Right lobe of liver (tissue), 6 donors: Measurements from ENCODE around the gene MORC3. TPM values are rescaled to one million over a fixed set of nuclear protein-coding genes. Genes with fewer than 3 reads are reported as not detected.

Experiments used
- ATAC-seq, 4 donors: fragments of 200-7000 bp; cut with Tn5 transposase; one replicate each; pipeline ENCODE4 v1.9.1; 2020; ENCODE audit warnings: mild to moderate bottlenecking in 4 of 4, moderate library complexity in 4 of 4
- DNase-seq, 3 donors: peaks; one replicate each; pipeline ENCODE4 v3.0.0-alpha.2; 2020
- H3K27ac ChIP-seq, 3 donors: fragments of 200-600 bp; one replicate each; pipeline ENCODE4 v1.8.0; 2022
- H3K27me3 ChIP-seq, 2 donors: fragments of 200-600 bp; one replicate each; pipeline ENCODE4 v1.8.0; 2022
- H3K36me3 ChIP-seq, 4 donors: fragments of 200-600 bp; sonication (generic) in 1 of 4; one replicate each; pipeline versions ENCODE4 v1.5.1 to v1.8.0; 2017 to 2022; ENCODE audit warnings: control low read depth in 1 of 4
- H3K4me1 ChIP-seq, 4 donors: fragments of 200-600 bp; sonication (generic) in 1 of 4; one replicate each; pipeline versions ENCODE4 v1.5.1 to v1.8.0; 2017 to 2022; ENCODE audit warnings: control low read depth in 1 of 4
- H3K4me3 ChIP-seq, 3 donors: fragments of 200-600 bp; one replicate each; pipeline ENCODE4 v1.8.0; 2022
- H3K9me3 ChIP-seq, 4 donors: fragments of 200-600 bp; sonication (generic) in 1 of 4; one replicate each; pipeline versions ENCODE4 v1.5.1 to v1.8.0; 2017 to 2022; ENCODE audit warnings: control low read depth in 1 of 4
- CTCF ChIP-seq, 4 donors: fragments of 200-600 bp in 3 of 4; fragments of 450-650 bp in 1 of 4; IDR thresholded peaks; one replicate each; pipeline versions ENCODE4 v1.5.1 to v1.8.0; 2016 to 2022; ENCODE audit warnings: antibody characterized with exemption in 4 of 4, mild to moderate bottlenecking in 2 of 4
- POLR2A ChIP-seq: fragments of 450-650 bp; IDR thresholded peaks from one replicate; pipeline ENCODE4 v1.6.1; 2017; ENCODE audit warnings: antibody characterized with exemption, mild to moderate bottlenecking
- WGBS: methylation state at CpG from one replicate; pipeline ENCODE4 v1.1.6; 2018; ENCODE audit warnings: low coverage, low lambda C conversion rate; ENCODE audit not compliant: insufficient coverage; ENCODE audit errors: missing lambda C conversion rate; 5-methylcytosine and 5-hydroxymethylcytosine counted together
- intact Hi-C, 2 donors: fragments of 100-400 bp; cut with DNase I; formaldehyde crosslinking; loops; one replicate each; pipeline versions ENCODE4 v1.11.2 to v1.14.1; 2022
- total RNA-seq, 6 experiments: library from RNA; depleted of rRNA in 2 of 6; stranded (reverse); fragments of >200 nt in 2 of 6; fragmentation: NEBNext Ultra II Directional in 3 of 6; extraction: Animal tissue kit (Norgen Biotek cat#: 25700) in 3 of 6; gene quantifications; one replicate each; pipeline versions ENCODE4 v1.1.0 to v1.2.4, GENCODE V29; 2016 to 2023
- donor health status: DM: no; HTN: yes; CAD: no.
- donor health status: DM: no; HTN: no; CAD: no.
- donor health status: DM: no; HTN: no; CAD: no.
- donor health status: DM: no; HTN: yes; CAD: no.
- donor health status: DM: no; HTN: yes; CAD: no.

Gene MORC3
- total RNA-seq, 6 experiments from 2014 or later, result 8.5 to 16.5 (median 12.0) TPM

GRCh38 chr21:36344931-36345330, 24.9 kb downstream of the MORC3 start:
- intact Hi-C loops, result no loop called here
- Histone ChIP-seq H3K9me3 (no peaks in the 10 kb centered on the region), H3K27ac (no peak overlapping the region), H3K36me3 (peaks cover 5 to 96% (median 30%) of the 10 kb centered on the region in 4 donors), H3K4me1 (no peaks in the 10 kb centered on the region), H3K27me3 (no peaks in the 10 kb centered on the region), H3K4me3 (no peak overlapping the region)
- ATAC-seq (no peak), DNase-seq (no peak)
- WGBS, result 69% methylated on average over 1 of the region's 1 CpG
- no peak for TF ChIP-seq POLR2A
- TF ChIP-seq CTCF (IDR thresholded peaks at IDR 0.05), result no peak

GRCh38 chr21:36347278-36347961, 27.4 kb downstream of the MORC3 start:
- H3K36me3 ChIP-seq, result peaks cover 5 to 90% (median 20%) of the 10 kb centered on the region in 4 donors
- intact Hi-C loops, result no loop called here
- H3K4me1 ChIP-seq, result no peaks in the 10 kb centered on the region
- ATAC-seq, result no peak
- TF ChIP-seq CTCF (IDR thresholded peaks at IDR 0.05), result no peak
- TF ChIP-seq POLR2A, result no peak
- WGBS, result 85% methylated on average over 3 of the region's 3 CpGs
- no peak for DNase-seq
- H3K27me3 ChIP-seq, result no peaks in the 10 kb centered on the region
- H3K4me3 ChIP-seq, result no peak overlapping the region
- H3K27ac ChIP-seq, result no peak overlapping the region
- H3K9me3 ChIP-seq, result no peaks in the 10 kb centered on the region

GRCh38 chr21:36347962-36348328, 27.9 kb downstream of the MORC3 start:
- WGBS, result 88% methylated on average over 2 of the region's 2 CpGs
- Histone ChIP-seq H3K4me1 (no peaks in the 10 kb centered on the region), H3K27ac (no peak overlapping the region), H3K27me3 (no peaks in the 10 kb centered on the region), H3K9me3 (no peaks in the 10 kb centered on the region), H3K4me3 (no peak overlapping the region), H3K36me3 (peaks cover 5 to 91% (median 19%) of the 10 kb centered on the region in 4 donors)
- no peak for ATAC-seq
- TF ChIP-seq POLR2A (no peak), CTCF (IDR thresholded peaks at IDR 0.05) (no peak)
- intact Hi-C loops, result no loop called here
- DNase-seq, result no peak

- ATAC-seq, result no peak
These were observed 29.3 kb downstream of the MORC3 start for GRCh38 chr21:36349315-36349714.

More at GRCh38 chr21:36349315-36349714, 29.3 kb downstream of the MORC3 start:
- H3K36me3 ChIP-seq, result peaks cover 0 to 78% (median 15%) of the 10 kb centered on the region in 4 donors
- TF ChIP-seq POLR2A (no peak), CTCF (IDR thresholded peaks at IDR 0.05) (no peak)
- H3K4me1 ChIP-seq, result no peaks in the 10 kb centered on the region
- H3K27ac ChIP-seq, result no peak overlapping the region
- H3K9me3 ChIP-seq, result no peaks in the 10 kb centered on the region
- intact Hi-C loops, result no loop called here
- WGBS, result 95% methylated on average over 2 of the region's 2 CpGs
- no peak for DNase-seq
- no peak overlapping the region for H3K4me3 ChIP-seq
- no peaks in the 10 kb centered on the region for H3K27me3 ChIP-seq
